GM12878 (cell line): ENCODE measurements around the gene CCR7. TPM values are rescaled to one million over a fixed set of nuclear protein-coding genes. Genes with fewer than 3 reads are reported as not detected.

ENCODE experiments used
- ATF3 ChIP-seq: IDR thresholded peaks from 2 replicates; pipeline ENCODE4 v1.6.1; 2011; ENCODE audit warnings: low read depth, mild to moderate bottlenecking, low read length, moderate library complexity, borderline replicate concordance; ENCODE audit errors: extremely low read depth
- BHLHE40 ChIP-seq, 2 experiments: fragments of 450-650 bp in 1 of 2; IDR thresholded peaks; 2 replicates each; pipeline ENCODE4 v1.6.1; 2011 to 2017; ENCODE audit warnings: low read depth in 2 of 2, borderline replicate concordance in 1 of 2, improper control_type of control experiment in 1 of 2, low read length in 1 of 2, mild to moderate bottlenecking in 1 of 2
- CBX5 ChIP-seq: sonication (generic); IDR thresholded peaks from 2 replicates; pipeline ENCODE4 v1.6.1; 2016; ENCODE audit warnings: low read depth, moderate library complexity, mild to moderate bottlenecking, inconsistent platforms
- FOXM1 ChIP-seq: IDR thresholded peaks from 2 replicates; pipeline ENCODE4 v1.6.1; 2012; ENCODE audit warnings: low read depth, mild to moderate bottlenecking, inconsistent platforms, low read length, moderate library complexity
- GATAD2B ChIP-seq: fragments of 450-650 bp; conservative IDR thresholded peaks from 2 replicates; pipeline ENCODE4 v1.6.1; 2017; ENCODE audit warnings: low read depth, mild to moderate bottlenecking, moderate library complexity
- HDAC2 ChIP-seq: fragments of 200-600 bp; sonication (generic); IDR thresholded peaks from 2 replicates; pipeline ENCODE4 v1.6.1; 2017
- IKZF1 ChIP-seq: fragments of 450-650 bp; conservative IDR thresholded peaks from 2 replicates; pipeline ENCODE4 v1.6.1; 2017; ENCODE audit warnings: antibody characterized with exemption, mild to moderate bottlenecking
- IKZF2 ChIP-seq, 2 experiments: fragments of 450-650 bp; IDR thresholded peaks; 2 replicates each; pipeline ENCODE4 v1.6.1; 2017; ENCODE audit warnings: mild to moderate bottlenecking in 2 of 2, moderate library complexity in 2 of 2
- JUND ChIP-seq: IDR thresholded peaks from 2 replicates; pipeline ENCODE4 v1.6.1; 2012; ENCODE audit warnings: low read depth, mild to moderate bottlenecking, low read length, improper control_type of control experiment, moderate library complexity
- MYB ChIP-seq: fragments of 150-350 bp; IDR thresholded peaks from 2 replicates; pipeline ENCODE4 v1.6.1; 2014; ENCODE audit warnings: mild to moderate bottlenecking, low read depth, low read length, borderline replicate concordance
- NFIC ChIP-seq: IDR thresholded peaks from 2 replicates; pipeline ENCODE4 v1.6.1; 2012; ENCODE audit warnings: low read depth, mild to moderate bottlenecking, inconsistent platforms, low read length, moderate library complexity
- NR2C1 ChIP-seq: fragments of 450-650 bp; IDR thresholded peaks from 2 replicates; pipeline ENCODE4 v1.6.1; 2017; ENCODE audit warnings: antibody characterized with exemption, mild to moderate bottlenecking, moderate library complexity
- POLR2AphosphoS2 ChIP-seq: IDR thresholded peaks from 2 replicates; pipeline ENCODE4 v1.6.1; 2011; ENCODE audit warnings: low read depth, mild to moderate bottlenecking, low read length, improper control_type of control experiment, moderate library complexity
- POU2F2 ChIP-seq: IDR thresholded peaks from 3 replicates; pipeline ENCODE4 v1.6.1; 2011; ENCODE audit warnings: low read depth, mild to moderate bottlenecking, low read length, borderline replicate concordance
- RCOR1 ChIP-seq: conservative IDR thresholded peaks from 2 replicates; pipeline ENCODE4 v1.6.1; 2012; ENCODE audit warnings: low read depth, low read length, improper control_type of control experiment
- SMC3 ChIP-seq: IDR thresholded peaks from 2 replicates; pipeline ENCODE4 v1.6.1; 2011; ENCODE audit warnings: low read length, improper control_type of control experiment, borderline replicate concordance
- SREBF1 ChIP-seq: IDR thresholded peaks from 2 replicates; pipeline ENCODE4 v1.6.1; 2012; ENCODE audit warnings: mild to moderate bottlenecking, low read length
- SRF ChIP-seq, 2 experiments: IDR thresholded peaks; 2 replicates each; pipeline ENCODE4 v1.6.1; 2011; ENCODE audit warnings: low read depth in 2 of 2, low read length in 2 of 2, mild to moderate bottlenecking in 1 of 2, moderate library complexity in 1 of 2
- STAT1 ChIP-seq: fragments of 450-650 bp; conservative IDR thresholded peaks from 2 replicates; pipeline ENCODE4 v1.6.1; 2014; ENCODE audit warnings: antibody characterized with exemption, mild to moderate bottlenecking
- TCF12 ChIP-seq: IDR thresholded peaks from 2 replicates; pipeline ENCODE4 v1.6.1; 2011; ENCODE audit warnings: low read depth, mild to moderate bottlenecking, low read length
- USF1 ChIP-seq: IDR thresholded peaks from 2 replicates; pipeline ENCODE4 v1.6.1; 2011; ENCODE audit warnings: borderline replicate concordance, low read depth, mild to moderate bottlenecking, moderate library complexity, mixed read lengths, low read length; ENCODE audit not compliant: insufficient read depth; ENCODE audit errors: extremely low read length
- ZBTB11 ChIP-seq: fragments of 450-650 bp; formaldehyde crosslinking; IDR thresholded peaks from 2 replicates; pipeline ENCODE4 v1.5.0; 2022; ENCODE audit warnings: mild to moderate bottlenecking, missing genetic modification characterization
- ZBTB4 ChIP-seq: fragments of 450-650 bp; formaldehyde crosslinking; IDR thresholded peaks from 2 replicates; pipeline ENCODE4 v1.4.0; 2022; ENCODE audit warnings: mild to moderate bottlenecking, moderate library complexity
- polyA plus RNA-seq, 11 experiments: library from polyadenylated mRNA; depleted of rRNA in 4 of 11; unstranded in 6 of 11; stranded (reverse) in 5 of 11; fragments of >200 nt; fragmentation: Nextera tagmentation in 4 of 11; fragmentation: Illumina TruSeq in 1 of 11; extraction: Ambion mirVana in 4 of 11; extraction: Trizol in 1 of 11; gene quantifications; 1 replicate in 1 of 11; 2 replicates in 10 of 11; pipeline versions ENCODE4 v1.2.1 to v1.2.3, GENCODE V29; 2011 to 2016; ENCODE audit warnings: inconsistent platforms in 2 of 11, missing spikeins in 2 of 11, low read depth in 1 of 11
- total RNA-seq, 4 experiments: library from RNA; depleted of rRNA in 3 of 4; stranded (reverse); fragments of >200 nt in 3 of 4; fragmentation: Illumina TruSeq in 1 of 4; extraction: Trizol in 1 of 4; gene quantifications; 2 replicates each; pipeline versions ENCODE4 v1.2.1 to v1.2.3, GENCODE V29; 2013 to 2021

Gene CCR7
- total and polyA plus RNA-seq, 10 of the 15 experiments (the other 5 are each of a cell fraction or from before 2014, with no cell fraction given) = 131 to 1,171 (median 260) TPM

GRCh38 chr17:40561294-40561870 lies 3.9 kb downstream of the CCR7 start (continued):
- no peak for TF ChIP-seq HDAC2
- TF ChIP-seq ZBTB11 (CRISPR knock-in tag) = peak; percentile 22; the same call in 1 of the 2 replicates
- no peak for TF ChIP-seq MYB
- no peak for TF ChIP-seq SREBF1
- TF ChIP-seq NFIC = peak; percentile 98
- no peak for TF ChIP-seq RCOR1
- TF ChIP-seq CBX5 = 0 out of 2 replicates have a peak, but pooled peaks have one; percentile 17
- TF ChIP-seq IKZF2 (IDR thresholded peaks at IDR 0.05) = peak in 1 of 2 experiments; percentile 86; a peak in 1 of 4 replicates
- no peak for TF ChIP-seq ATF3
- no peak for TF ChIP-seq JUND
- peak; percentile 23; the same call in 1 of the 2 replicates for TF ChIP-seq IKZF1
- no peak for TF ChIP-seq USF1
- no peak; the same call in 2 of the 3 replicates for TF ChIP-seq POU2F2
- TF ChIP-seq STAT1 = no peak; the same call in 1 of the 2 replicates
- peak in 1 of 2 experiments; percentile 76; a peak in 1 of 4 replicates for TF ChIP-seq SRF (IDR thresholded peaks at IDR 0.05; ENCODE audit: low read depth in 2 of 2, low read length in 2 of 2)
- TF ChIP-seq FOXM1 = peak; percentile 97; the same call in 1 of the 2 replicates
- no peak for TF ChIP-seq NR2C1
- no peak for TF ChIP-seq POLR2AphosphoS2
- peak; percentile 76 for TF ChIP-seq ZBTB4 (CRISPR knock-in tag)
- 0 out of 2 replicates have a peak, but pooled peaks have one; percentile 10 for TF ChIP-seq GATAD2B
- TF ChIP-seq BHLHE40 (IDR thresholded peaks at IDR 0.05; ENCODE audit: borderline replicate concordance in 1 of 2, low read depth in 2 of 2, low read length in 1 of 2) = no peak
- no peak for TF ChIP-seq SMC3
- TF ChIP-seq TCF12 = peak; percentile 86; the same call in 1 of the 2 replicates
